Spleen (tissue), 13 donors: ENCODE measurements around the gene PAX2. TPM values are rescaled to one million over a fixed set of nuclear protein-coding genes. Genes with fewer than 3 reads are reported as not detected.
A peak's percentile ranks its signal among the peaks of the same experiment; 100 is the strongest.
"Not testable (repeated sequence)": the region's sequence is repeated elsewhere in the genome, so short reads cannot be mapped to it uniquely, and the experiment has no call there.

ENCODE experiments used
- DNase-seq: peaks from one replicate; pipeline ENCODE4 v3.0.0-alpha.2; 2020
- H3K27ac ChIP-seq, 8 donors: fragments of 200-600 bp; sonication (generic) in 7 of 8; 1 replicate in 4 of 8; 2 replicates in 4 of 8; pipeline versions ENCODE4 v1.5.0 to v1.8.0; 2016 to 2021; ENCODE audit warnings: inconsistent platforms in 4 of 8, mild to moderate bottlenecking in 4 of 8, moderate library complexity in 1 of 8
- H3K27me3 ChIP-seq, 7 donors: fragments of 200-600 bp; sonication (generic) in 6 of 7; replicated peaks in 1 of 7; 1 replicate in 4 of 7; 2 replicates in 3 of 7; pipeline versions ENCODE4 v1.5.0 to v1.8.0; 2016 to 2021; ENCODE audit warnings: inconsistent platforms in 3 of 7, mild to moderate bottlenecking in 1 of 7
- H3K36me3 ChIP-seq, 6 donors: fragments of 200-600 bp; sonication (generic) in 5 of 6; 1 replicate in 4 of 6; 2 replicates in 2 of 6; pipeline versions ENCODE4 v1.5.0 to v1.8.0; 2016 to 2021; ENCODE audit warnings: inconsistent platforms in 2 of 6
- H3K4me1 ChIP-seq, 6 donors: fragments of 200-600 bp; sonication (generic) in 5 of 6; 1 replicate in 3 of 6; 2 replicates in 3 of 6; pipeline versions ENCODE4 v1.5.0 to v1.8.0; 2016 to 2021; ENCODE audit warnings: inconsistent platforms in 3 of 6
- H3K4me3 ChIP-seq, 8 donors: fragments of 200-600 bp; sonication (generic) in 7 of 8; 1 replicate in 4 of 8; 2 replicates in 4 of 8; pipeline versions ENCODE4 v1.5.0 to v1.8.0; 2016 to 2021; ENCODE audit warnings: inconsistent platforms in 4 of 8, mild to moderate bottlenecking in 4 of 8, moderate library complexity in 2 of 8
- H3K9me3 ChIP-seq, 8 donors: fragments of 200-600 bp; sonication (generic) in 7 of 8; 1 replicate in 4 of 8; 2 replicates in 4 of 8; pipeline versions ENCODE4 v1.5.0 to v1.8.0; 2016 to 2021; ENCODE audit warnings: inconsistent platforms in 4 of 8
- POLR2A ChIP-seq, 3 donors: fragments of 450-650 bp; IDR thresholded peaks; one replicate each; pipeline ENCODE4 v1.5.1; 2017; ENCODE audit warnings: antibody characterized with exemption in 3 of 3, mild to moderate bottlenecking in 1 of 3
- POLR2AphosphoS5 ChIP-seq, 3 donors: sonication (generic); formaldehyde crosslinking; IDR thresholded peaks; one replicate each; pipeline ENCODE4 v1.5.1; 2017; ENCODE audit warnings: antibody characterized with exemption in 3 of 3
- WGBS, 5 donors: extraction: QIAGEN DNeasy Blood & Tissue Kit in 3 of 5; methylation state at CpG; one replicate each; pipeline versions ENCODE4 v1.1.5 to v1.1.7; 2013 to 2018; 5-methylcytosine and 5-hydroxymethylcytosine counted together
- intact Hi-C: fragments of 100-400 bp; cut with DNase I; formaldehyde crosslinking; loops from one replicate; pipeline ENCODE4 v1.15.0; 2023; ENCODE audit warnings: low total_unique reads
- long read RNA-seq, 2 donors: transcript quantifications; one replicate each; lab custom pipeline, GENCODE V29; 2026
- polyA plus RNA-seq, 3 donors: library from polyadenylated mRNA; stranded (reverse); fragments of 200-250 nt; gene quantifications; one replicate each; pipeline ENCODE4 v1.2.1, GENCODE V29; 2013
- total RNA-seq, 7 donors: library from RNA; depleted of rRNA in 3 of 7; stranded (reverse); fragments of >200 nt in 3 of 7; fragmentation: NEBNext Ultra II Directional in 4 of 7; extraction: Animal tissue kit (Norgen Biotek cat#: 25700) in 4 of 7; gene quantifications; one replicate each; pipeline versions ENCODE4 v1.1.0 to v1.2.1, GENCODE V29; 2016 to 2021
- TF ChIP-seq, protein P1 (sequence below), 11 experiments: fragments of 200-600 bp in 7 of 11; fragments of 450-650 bp in 4 of 11; sonication (generic) in 4 of 11; IDR thresholded peaks in 8 of 11; conservative IDR thresholded peaks in 3 of 11; 1 replicate in 7 of 11; 2 replicates in 4 of 11; pipeline versions ENCODE4 v1.4.0 to v1.8.0; 2016 to 2021; ENCODE audit warnings: antibody characterized with exemption in 11 of 11, inconsistent platforms in 4 of 11, mild to moderate bottlenecking in 1 of 11
- donor health status: healthy with polysubstance abuse.
- donor health status: DM: no; HTN: no; CAD: no; lungs with moderate emphysema.
- donor health status: DM: no; HTN: no; CAD: no.
- donor health status: Bipolar disorder and iron deficiency.
- donor health status: healthy.
- donor health status: DM: no; HTN: no; CAD: no.
- donor health status: DM: yes; HTN: yes; CAD: no.

Gene PAX2
- total RNA-seq (not detected), polyA plus RNA-seq (not detected)
- long read RNA-seq, donor 1 = 0 reads
- long read RNA-seq, donor 2 = 0 reads

DNA sequence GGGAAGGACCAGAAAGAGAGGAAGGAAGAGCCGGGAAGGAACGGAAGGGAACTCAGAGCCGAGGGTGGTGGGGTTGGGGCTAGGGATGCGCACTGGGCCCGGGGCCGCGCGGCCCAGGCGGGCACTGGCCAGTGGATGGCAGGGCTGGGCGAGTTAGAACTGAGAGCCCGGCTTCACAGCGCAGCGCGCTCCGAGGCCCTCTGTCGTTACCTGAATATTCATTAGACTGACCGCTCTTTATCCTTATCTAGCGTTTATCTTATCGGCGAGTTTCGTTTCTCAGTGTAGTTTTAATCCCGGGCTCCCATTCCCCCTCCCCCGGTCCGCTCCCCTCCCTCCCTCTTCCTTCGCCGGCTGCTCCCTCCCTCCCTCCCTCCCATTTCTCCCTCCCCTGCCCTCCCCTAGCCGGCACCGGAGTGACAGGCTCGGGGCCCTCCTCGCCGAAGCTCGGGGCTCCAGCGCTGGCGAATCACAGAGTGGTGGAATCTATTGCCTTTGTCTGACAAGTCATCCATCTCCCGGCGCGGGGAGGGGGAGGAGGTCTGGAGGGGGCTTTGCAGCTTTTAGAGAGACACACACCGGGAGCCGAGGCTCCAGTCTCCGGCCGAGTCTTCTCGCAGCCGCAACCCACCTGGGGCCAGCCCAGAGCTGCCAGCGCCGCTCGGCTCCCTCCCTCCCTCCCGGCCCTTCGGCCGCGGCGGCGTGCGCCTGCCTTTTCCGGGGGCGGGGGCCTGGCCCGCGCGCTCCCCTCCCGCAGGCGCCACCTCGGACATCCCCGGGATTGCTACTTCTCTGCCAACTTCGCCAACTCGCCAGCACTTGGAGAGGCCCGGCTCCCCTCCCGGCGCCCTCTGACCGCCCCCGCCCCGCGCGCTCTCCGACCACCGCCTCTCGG, at the start of gene PAX2:
PAX2 (plus strand) TSS at position 596 of the 895 bp plus-strand sequence. CDS start 679 bp downstream, outside the sequence.
- intact Hi-C loops = no loop called here
- 1 to 3% (median 2%) methylated on average over 52 to 75 of the region's 75 CpGs for WGBS, 5 donors
- no peak for DNase-seq
- TF ChIP-seq POLR2A (IDR thresholded peaks at IDR 0.05) (no peak), POLR2AphosphoS5 (IDR thresholded peaks at IDR 0.05) (no peak)
- TF ChIP-seq, protein P1, sequence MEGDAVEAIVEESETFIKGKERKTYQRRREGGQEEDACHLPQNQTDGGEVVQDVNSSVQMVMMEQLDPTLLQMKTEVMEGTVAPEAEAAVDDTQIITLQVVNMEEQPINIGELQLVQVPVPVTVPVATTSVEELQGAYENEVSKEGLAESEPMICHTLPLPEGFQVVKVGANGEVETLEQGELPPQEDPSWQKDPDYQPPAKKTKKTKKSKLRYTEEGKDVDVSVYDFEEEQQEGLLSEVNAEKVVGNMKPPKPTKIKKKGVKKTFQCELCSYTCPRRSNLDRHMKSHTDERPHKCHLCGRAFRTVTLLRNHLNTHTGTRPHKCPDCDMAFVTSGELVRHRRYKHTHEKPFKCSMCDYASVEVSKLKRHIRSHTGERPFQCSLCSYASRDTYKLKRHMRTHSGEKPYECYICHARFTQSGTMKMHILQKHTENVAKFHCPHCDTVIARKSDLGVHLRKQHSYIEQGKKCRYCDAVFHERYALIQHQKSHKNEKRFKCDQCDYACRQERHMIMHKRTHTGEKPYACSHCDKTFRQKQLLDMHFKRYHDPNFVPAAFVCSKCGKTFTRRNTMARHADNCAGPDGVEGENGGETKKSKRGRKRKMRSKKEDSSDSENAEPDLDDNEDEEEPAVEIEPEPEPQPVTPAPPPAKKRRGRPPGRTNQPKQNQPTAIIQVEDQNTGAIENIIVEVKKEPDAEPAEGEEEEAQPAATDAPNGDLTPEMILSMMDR (IDR thresholded peaks at IDR 0.05 in 8 of 11, conservative IDR thresholded peaks at IDR 0.05 in 3 of 11) = no peak
- Histone ChIP-seq H3K4me3 (peak within 1 kb of the TSS in 7 of 8 donors; percentile 13 to 61 (median 25)), H3K36me3 (no peaks in the 10 kb centered on the region), H3K9me3 (no peaks in the 10 kb centered on the region), H3K4me1 (peaks cover 25 to 95% (median 74%) of the 10 kb centered on the region in 6 donors), H3K27me3 (peaks cover 16 to 100% (median 99%) of the 10 kb centered on the region in 7 donors), H3K27ac (no peak within 1 kb of the TSS)

GRCh38 chr10:100696477-100696901, 48.9 kb upstream of the PAX2 start:
- no peak overlapping the region for H3K4me3 ChIP-seq
- H3K4me1 ChIP-seq = peaks cover 0 to 5% (median 0%) of the 10 kb centered on the region in 6 donors
- peaks cover 0 to 52% (median 4%) of the 10 kb centered on the region in 7 donors for H3K27me3 ChIP-seq
- H3K9me3 ChIP-seq = no peaks in the 10 kb centered on the region
- no peak for DNase-seq
- 35 to 53% (median 44%) methylated on average over 2 of the region's 2 CpGs for WGBS, 5 donors
- intact Hi-C loops = no loop called here
- TF ChIP-seq POLR2AphosphoS5 (IDR thresholded peaks at IDR 0.05) = no peak
- no peak for TF ChIP-seq POLR2A (IDR thresholded peaks at IDR 0.05)
- TF ChIP-seq, protein P1 (IDR thresholded peaks at IDR 0.05 in 8 of 11, conservative IDR thresholded peaks at IDR 0.05 in 3 of 11) = no peak
- H3K27ac ChIP-seq = no peak overlapping the region
- H3K36me3 ChIP-seq = no peaks in the 10 kb centered on the region

DNA sequence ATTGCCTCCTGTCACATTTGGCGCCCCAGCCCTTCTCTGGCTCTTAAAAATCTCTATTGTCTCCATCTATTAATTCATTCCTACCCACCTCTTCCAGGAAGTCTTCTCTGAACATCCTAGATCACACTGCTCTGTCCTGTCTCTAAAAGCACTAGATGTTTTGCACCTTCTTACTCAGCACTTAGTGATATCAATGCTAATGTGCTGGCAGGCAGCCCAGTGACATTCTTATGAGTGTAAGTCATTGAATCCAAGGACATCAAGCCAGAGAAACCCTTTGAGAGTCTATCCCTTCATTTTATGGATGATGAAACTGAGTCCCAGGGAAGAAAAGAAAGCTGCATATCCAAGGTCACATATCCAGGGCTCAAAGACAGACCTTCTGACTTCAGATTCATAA, 48.3 kb upstream of the PAX2 start:
- no peak overlapping the region for H3K4me3 ChIP-seq
- H3K27ac ChIP-seq = no peak overlapping the region
- peaks cover 0 to 46% (median 4%) of the 10 kb centered on the region in 7 donors for H3K27me3 ChIP-seq
- H3K9me3 ChIP-seq = no peaks in the 10 kb centered on the region
- peak; percentile 8 for DNase-seq
- TF ChIP-seq, protein P1 (IDR thresholded peaks at IDR 0.05 in 8 of 11, conservative IDR thresholded peaks at IDR 0.05 in 3 of 11) = no peak
- no peak for TF ChIP-seq POLR2AphosphoS5 (IDR thresholded peaks at IDR 0.05)
- no peak for TF ChIP-seq POLR2A (IDR thresholded peaks at IDR 0.05)
- H3K4me1 ChIP-seq = peaks cover 0 to 5% (median 0%) of the 10 kb centered on the region in 6 donors
- intact Hi-C loops = no loop called here
- H3K36me3 ChIP-seq = no peaks in the 10 kb centered on the region
- WGBS, 5 donors = 80 to 93% (median 85%) methylated on average over 1 of the region's 1 CpG

GRCh38 chr10:100697631-100698030, 47.8 kb upstream of the PAX2 start:
- Histone ChIP-seq H3K4me3 (no peak overlapping the region), H3K9me3 (no peaks in the 10 kb centered on the region), H3K27me3 (peaks cover 0 to 41% (median 4%) of the 10 kb centered on the region in 7 donors), H3K36me3 (no peaks in the 10 kb centered on the region), H3K4me1 (peaks cover 0 to 5% (median 0%) of the 10 kb centered on the region in 6 donors), H3K27ac (no peak overlapping the region)
- 68 to 84% (median 72%) methylated on average over 4 of the region's 4 CpGs for WGBS, 5 donors
- intact Hi-C loops = no loop called here
- TF ChIP-seq POLR2A (IDR thresholded peaks at IDR 0.05) (no peak), POLR2AphosphoS5 (IDR thresholded peaks at IDR 0.05) (no peak)
- TF ChIP-seq, protein P1 (IDR thresholded peaks at IDR 0.05 in 8 of 11, conservative IDR thresholded peaks at IDR 0.05 in 3 of 11) = no peak
- no peak for DNase-seq

DNA sequence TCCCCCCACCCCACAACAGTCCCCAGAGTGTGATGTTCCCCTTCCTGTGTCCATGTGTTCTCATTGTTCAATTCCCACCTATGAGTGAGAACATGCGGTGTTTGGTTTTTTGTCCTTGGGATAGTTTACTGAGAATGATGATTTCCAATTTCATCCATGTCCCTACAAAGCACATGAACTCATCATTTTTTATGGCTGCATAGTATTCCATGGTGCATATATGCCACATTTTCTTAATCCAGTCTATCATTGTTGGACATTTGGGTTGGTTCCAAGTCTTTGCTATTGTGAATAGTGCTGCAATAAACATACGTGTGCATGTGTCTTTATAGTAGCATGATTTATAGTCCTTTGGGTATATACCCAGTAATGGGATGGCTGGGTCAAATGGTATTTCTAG, 43.7 kb upstream of the PAX2 start:
- intact Hi-C loops, H3K4me3 ChIP-seq, H3K27ac ChIP-seq, H3K36me3 ChIP-seq, DNase-seq, H3K9me3 ChIP-seq, H3K4me1 ChIP-seq: not testable (repeated sequence)
- peaks cover 0 to 64% (median 16%) of the 10 kb centered on the region in 7 donors for H3K27me3 ChIP-seq
- WGBS, 5 donors = 82 to 100% (median 87%) methylated on average over 1 to 2 of the region's 2 CpGs
